ENCODE measurements around the gene TMEM53.

- TF ChIP-seq CTCF (IDR thresholded peaks at IDR 0.05) (peak; percentile 68 to 73 (median 70)), EP300 (IDR thresholded peaks at IDR 0.05) (no peak), POLR2A (IDR thresholded peaks at IDR 0.05) (no peak)
Measured at GRCh38 chr1:44714944-44715571, 40.8 kb upstream of the TMEM53 start.

Data from ovary (tissue), 3 donors.